ENCODE results near the gene NDUFS8.

Gene NDUFS8

DNA sequence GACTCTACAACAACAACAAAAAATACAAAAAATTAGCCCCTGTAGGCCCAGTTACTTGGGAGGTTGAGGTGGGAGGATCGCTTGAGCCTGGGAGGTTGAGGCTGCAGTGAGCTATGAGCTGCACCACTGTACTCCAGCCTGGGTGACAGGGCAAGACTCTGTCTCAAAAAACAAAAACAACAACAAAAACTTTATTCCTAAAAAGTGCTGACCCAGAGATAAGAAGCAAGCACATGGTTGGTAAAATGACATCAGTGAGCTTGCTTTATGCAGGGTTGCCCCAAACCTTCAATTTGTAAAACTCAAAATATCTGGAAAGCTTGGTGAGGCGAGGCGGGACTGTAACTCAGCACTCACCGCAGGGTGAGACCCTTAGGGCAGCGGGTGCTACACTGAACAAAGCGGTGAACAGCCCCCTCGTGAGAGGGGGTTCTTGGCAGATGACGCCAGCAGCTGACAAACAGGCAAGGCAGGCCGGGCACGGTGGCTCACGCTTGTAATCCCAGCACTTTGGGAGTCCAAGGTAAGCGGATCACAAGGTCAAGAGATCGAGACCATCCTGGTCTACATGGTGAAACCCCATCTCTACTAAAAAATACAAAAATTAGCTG lies 4.9 kb downstream of the NDUFS8 start:
- in situ Hi-C loops (cut with HindIII; ENCODE audit: low sequenced_read_pairs), result no loop called here

DNA sequence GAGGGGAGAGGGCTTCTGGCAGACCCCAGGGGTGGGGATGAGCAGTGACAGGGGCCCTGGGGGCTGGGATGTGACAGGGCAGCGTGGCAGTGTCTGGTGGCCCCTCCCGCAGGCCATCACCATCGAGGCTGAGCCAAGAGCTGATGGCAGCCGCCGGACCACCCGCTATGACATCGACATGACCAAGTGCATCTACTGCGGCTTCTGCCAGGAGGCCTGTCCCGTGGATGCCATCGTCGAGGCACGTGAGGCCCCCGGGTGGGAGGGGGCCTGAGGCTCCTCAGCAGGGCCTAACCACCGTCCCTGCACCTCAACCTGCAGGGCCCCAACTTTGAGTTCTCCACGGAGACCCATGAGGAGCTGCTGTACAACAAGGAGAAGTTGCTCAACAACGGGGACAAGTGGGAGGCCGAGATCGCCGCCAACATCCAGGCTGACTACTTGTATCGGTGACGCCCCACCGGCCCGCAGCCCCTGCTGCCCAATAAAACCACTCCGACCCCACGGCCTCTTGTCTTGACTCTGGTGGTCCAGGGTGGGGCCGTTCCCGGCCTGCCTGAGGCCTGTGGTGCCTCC lies 5.7 kb downstream of the NDUFS8 start:
- in situ Hi-C loops (cut with HindIII; ENCODE audit: low sequenced_read_pairs), result no loop called here

DNA sequence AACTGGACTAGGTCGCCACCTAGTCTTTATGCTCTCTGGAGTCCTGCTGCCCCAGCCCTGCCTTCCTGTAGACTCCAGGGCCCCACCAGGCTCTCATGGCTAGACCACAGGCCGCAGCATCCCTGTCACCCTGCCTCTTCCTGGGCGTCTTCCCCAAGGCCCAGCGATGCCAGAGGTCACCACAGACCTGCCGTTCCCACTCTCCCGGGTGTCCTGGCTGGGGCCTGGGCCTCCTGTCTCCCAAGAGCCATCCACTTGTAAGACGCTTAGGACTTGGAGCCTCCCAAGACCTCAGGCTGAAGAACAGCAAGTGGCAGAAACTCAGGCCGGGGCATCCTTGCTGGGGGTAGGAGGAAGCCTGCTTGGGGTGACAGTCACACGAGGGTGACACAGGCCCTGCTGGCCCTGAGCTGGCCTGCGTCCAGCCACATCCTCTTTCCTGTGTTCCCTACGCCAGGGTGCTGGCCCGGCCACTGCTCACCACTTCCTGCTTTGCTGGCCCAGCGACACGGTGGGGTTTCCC lies 6.3 kb downstream of the NDUFS8 start:
- in situ Hi-C loops (cut with HindIII; ENCODE audit: low sequenced_read_pairs), result no loop called here

DNA sequence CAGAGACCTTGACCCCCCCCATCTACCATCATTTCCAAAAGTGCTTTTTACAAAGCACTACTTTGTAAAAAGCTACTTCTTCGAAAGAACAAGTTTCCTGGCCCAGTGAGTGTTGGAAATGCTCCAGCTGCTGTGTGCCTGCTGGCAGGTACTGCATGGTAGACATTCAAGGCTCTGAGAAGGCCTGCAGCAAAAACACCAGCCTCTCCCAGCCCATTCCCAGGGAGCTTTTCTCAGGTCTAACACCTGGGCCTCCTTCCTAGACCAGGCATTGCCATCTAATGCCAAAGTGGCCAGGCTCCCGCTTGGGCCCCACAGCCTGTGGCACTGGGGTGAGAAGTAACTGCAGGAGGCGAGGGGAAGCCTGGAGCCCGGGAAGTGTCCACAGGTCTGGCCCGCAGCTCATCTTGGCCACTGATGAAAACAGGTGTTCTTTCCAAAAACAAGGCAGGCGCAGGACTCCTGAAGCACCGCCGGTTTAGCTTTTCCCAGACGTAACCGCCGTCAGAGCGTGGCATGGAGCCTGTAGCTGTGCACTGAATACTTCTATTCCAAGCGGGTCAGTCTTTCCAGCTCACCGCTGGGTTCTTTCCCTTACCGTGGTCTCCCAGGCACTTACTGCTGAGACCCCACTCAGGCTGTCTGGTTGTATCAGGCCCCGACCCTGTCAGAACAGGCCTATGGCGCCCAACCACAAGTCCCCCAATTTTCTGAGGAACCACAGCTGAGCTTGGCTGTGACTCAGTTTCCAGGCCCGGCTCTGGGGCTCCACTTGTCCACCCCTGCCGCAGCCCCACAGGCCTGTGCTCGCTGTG lies 7.1 kb downstream of the NDUFS8 start:
- in situ Hi-C loops (cut with HindIII; ENCODE audit: low sequenced_read_pairs), result no loop called here

DNA sequence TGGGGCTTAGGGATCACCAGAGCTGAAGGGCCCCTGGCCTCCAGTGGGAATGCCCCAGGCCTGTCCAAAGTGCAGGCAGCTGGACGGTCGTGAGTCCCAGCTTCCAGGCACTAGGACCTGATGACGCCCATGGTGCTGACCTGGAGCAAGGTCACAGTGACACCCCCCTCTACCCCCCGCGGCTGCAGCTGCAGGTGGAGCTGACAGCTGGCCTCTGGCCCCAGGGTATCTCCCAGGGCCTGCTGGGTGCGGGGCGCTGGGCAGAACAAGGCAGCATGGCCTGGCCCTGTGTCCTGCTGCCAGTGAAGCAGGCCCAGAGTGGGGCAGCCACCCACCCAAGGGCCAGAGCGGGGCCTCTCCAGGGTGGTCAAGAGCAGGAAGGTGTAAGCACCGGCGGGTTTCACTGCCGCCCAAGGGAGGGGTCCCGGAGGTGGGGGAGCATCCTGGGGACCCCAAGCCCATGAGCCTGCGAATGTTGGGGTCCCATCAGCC lies 7.8 kb downstream of the NDUFS8 start:
- in situ Hi-C loops (cut with HindIII; ENCODE audit: low sequenced_read_pairs), result no loop called here

DNA sequence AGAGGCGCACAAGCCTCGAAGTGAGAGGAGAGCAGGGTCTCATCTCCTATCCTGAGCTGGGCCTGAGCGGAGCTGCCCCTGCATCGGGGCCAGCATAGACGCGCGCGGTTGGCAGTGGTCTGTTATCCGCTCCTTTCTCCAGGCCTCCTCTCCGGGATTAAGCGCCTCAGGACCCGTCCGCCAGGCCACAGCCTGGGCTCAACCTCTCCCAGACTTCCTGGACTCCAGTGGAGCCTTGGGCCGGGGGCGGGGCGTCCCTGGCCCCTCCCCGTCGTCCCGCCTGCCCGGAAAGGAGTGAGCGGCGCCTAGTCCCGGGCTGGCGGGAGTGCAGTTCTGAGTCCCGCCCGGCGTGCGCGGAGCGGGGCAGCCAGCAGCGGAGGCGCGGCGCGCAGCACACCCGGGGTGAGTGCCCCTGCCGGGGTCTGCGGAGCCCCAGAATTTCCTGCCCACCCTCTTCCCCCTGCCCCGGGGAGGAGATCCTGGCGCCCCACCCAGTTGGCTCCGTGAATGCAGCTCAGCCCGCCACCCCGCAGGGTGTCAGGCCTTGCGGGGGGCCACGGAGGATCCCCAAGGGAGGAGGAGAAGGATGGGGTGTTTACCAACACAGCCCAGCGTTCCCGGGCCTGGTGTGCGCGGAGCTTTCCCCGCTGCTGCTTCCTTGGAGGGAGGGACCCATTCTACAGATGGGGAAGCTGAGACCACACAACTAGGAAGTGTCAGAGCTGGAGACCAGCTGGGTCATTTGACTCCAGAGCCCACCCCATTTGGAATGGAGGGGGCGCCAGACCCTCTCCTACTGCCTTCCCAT lies 8.4 kb downstream of the NDUFS8 start, which contains the start of gene TCIRG1:
Gene TCIRG1, plus strand, starts transcription at position 308 of the 808 bp plus-strand sequence. CDS start 2,247 bp downstream, outside the sequence.
- in situ Hi-C loops (cut with HindIII; ENCODE audit: low sequenced_read_pairs), result no loop called here

DNA sequence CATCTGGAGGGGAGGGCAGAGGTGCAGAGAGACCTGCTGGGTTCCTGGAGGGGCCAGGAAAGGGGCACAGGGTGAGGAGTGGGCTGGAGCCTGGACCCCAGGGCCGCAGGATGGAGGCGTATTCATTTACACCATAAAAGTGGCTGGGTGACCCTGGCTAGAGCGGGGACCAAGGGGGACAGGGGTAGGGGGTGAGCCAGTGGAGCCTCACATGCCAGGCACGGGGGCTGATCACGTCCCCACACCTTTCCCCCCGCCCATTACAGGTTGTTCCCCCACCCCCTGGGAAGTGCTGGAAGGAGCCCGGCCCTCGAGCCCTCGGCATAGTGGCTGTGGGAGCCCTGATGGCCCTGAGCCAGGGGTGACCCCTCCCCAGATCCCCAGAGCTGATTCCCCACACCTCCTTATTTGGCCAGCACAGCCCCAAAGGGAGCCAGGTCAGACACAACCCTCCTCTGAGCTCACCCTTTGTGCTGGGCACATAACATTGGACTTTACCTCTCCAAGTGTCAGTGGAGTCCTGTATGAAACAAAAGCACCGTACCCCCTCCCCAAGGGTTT lies 9.1 kb downstream of the NDUFS8 start:
- in situ Hi-C loops (cut with HindIII; ENCODE audit: low sequenced_read_pairs), result no loop called here

DNA sequence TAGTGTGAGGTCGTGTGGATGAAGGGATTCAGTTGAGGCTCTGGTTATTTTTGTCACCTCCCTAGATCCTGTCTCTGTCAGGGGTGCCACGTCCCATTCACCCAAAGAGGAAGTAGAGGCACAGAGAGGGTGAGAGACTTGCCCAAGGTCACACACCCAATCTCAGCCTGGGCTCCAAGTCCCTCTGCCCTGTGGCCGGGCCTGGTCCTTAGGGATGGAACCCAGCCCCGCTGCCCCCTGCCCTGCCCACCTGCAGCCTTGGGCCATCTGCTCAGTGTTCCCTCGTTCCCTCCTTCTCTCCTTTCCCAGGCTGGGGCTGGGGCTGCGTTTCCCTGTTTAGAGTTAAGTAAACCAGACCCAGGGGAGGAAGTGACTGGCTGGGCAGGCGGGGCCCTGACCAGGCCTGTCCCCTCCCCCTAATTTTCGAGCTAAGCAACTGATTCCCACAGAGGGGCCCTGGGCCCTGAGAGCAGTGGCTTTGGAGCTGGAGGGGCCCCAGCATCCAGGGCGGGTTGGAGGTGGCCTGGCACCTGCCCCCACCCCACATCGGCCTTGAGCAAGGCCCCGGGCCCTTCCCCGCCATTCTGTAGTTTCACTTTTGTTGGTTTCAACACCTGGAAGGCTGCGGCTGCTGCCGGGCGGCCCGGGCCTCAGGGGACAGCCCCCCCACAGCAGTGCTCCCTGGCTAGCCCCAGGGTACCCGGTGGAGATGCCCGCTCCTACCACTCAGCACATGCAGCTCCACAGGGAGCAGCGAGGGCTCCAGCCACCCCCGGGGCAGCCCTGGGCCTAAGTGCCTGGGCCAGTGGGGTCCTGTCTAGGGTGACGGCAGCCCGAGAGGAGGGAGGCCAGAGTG lies 9.8 kb downstream of the NDUFS8 start:
- in situ Hi-C loops (cut with HindIII; ENCODE audit: low sequenced_read_pairs), result no loop called here

DNA sequence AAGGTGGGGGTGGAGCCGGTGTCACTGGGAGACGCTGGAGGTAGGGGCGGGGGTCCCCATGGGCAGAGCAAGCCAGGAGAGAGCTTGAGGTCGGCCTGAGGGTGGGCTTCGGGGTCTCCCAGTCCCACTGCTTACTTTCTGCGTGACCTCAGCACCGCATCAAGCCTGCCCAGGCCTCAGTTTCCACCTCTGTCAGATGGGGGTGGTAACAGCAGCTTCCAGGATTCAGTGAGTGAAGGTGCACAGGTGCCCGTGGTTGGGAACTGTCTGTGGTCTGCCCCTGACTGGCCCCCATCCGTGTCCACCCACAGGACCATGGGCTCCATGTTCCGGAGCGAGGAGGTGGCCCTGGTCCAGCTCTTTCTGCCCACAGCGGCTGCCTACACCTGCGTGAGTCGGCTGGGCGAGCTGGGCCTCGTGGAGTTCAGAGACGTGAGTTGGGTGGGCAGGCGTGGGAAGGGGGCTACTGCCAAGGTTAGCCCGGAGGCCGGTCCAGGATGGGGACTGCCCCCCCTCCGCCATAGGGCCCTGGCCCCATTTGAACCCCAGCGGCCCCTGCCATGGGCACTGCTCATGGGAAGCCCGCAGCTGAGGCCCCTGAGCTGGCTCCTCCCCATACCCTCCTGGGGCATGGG lies 10.6 kb downstream of the NDUFS8 start:
- in situ Hi-C loops (cut with HindIII; ENCODE audit: low sequenced_read_pairs), result no loop called here

DNA sequence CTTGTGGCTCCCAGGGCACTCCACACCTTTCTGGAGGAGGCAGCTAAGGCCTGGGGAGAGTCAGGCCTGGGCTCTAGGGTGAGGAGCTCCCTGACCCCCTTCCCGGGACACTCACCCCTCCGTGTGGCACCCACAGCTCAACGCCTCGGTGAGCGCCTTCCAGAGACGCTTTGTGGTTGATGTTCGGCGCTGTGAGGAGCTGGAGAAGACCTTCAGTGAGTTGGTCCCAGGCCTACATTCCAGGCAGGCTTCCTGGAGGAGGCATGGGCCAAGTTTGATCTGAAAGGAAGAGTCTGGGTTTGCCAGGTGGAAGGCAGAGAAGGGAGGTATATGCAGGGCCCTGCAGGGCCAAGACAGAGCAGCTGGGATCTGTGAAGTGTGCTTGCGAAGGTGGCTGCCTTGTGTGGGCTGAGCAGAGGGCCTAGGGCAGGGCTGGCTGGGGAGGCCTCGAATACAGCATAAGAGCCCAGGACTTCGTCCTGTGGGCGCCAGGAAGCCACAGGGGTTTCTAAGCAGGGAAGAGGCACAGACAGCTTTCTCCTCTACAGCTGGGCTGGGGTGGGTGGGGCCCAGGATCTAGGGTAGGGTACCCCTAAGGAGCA lies 11.2 kb downstream of the NDUFS8 start:
- in situ Hi-C loops (cut with HindIII; ENCODE audit: low sequenced_read_pairs), result no loop called here

DNA sequence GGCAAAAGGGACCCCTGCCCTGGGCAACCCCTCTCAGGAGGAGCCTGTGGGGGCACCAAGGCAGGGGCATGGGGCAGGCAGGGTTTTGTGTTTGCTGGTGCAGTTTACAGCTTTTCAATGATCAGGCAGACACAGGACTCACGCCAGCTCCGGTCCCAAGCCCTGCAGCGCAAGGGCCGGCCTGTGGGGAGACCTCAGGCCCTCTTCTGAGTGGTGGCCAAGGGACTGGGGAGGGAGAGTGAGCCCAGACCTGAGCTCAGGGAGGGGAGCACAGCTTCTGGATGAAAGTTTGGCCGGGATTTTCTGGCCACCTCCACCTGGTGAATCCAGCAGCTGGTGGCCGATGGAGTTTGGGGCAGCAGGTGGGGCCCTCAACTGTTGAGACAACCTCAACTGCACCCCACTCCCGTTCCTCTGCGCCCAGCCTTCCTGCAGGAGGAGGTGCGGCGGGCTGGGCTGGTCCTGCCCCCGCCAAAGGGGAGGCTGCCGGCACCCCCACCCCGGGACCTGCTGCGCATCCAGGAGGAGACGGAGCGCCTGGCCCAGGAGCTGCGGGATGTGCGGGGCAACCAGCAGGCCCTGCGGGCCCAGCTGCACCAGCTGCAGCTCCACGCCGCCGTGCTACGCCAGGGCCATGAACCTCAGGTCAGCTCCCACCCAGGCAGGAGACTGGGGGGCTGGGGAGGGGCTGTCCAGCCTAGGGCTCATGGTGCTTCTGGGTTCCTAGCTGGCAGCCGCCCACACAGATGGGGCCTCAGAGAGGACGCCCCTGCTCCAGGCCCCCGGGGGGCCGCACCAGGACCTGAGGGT lies 11.9 kb downstream of the NDUFS8 start:
- in situ Hi-C loops (cut with HindIII; ENCODE audit: low sequenced_read_pairs), result no loop called here

DNA sequence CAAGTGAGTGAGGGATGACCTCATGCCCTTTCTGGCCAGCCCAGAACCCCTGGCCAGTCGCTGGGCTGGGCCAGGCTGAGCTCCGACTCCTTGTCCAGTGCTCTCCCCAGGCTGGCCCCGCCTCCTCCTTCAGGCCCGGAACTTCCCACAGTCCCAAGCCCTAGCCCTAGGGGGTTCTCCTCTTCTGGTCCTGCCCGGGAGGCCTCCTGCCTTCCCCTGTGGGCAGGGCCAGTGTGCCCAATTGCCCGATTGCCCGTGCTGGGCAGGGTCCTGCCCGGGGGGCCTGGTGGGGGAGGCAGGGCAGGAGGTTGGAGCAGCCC lies 12.5 kb downstream of the NDUFS8 start:
- in situ Hi-C loops (cut with HindIII; ENCODE audit: low sequenced_read_pairs), result no loop called here

DNA sequence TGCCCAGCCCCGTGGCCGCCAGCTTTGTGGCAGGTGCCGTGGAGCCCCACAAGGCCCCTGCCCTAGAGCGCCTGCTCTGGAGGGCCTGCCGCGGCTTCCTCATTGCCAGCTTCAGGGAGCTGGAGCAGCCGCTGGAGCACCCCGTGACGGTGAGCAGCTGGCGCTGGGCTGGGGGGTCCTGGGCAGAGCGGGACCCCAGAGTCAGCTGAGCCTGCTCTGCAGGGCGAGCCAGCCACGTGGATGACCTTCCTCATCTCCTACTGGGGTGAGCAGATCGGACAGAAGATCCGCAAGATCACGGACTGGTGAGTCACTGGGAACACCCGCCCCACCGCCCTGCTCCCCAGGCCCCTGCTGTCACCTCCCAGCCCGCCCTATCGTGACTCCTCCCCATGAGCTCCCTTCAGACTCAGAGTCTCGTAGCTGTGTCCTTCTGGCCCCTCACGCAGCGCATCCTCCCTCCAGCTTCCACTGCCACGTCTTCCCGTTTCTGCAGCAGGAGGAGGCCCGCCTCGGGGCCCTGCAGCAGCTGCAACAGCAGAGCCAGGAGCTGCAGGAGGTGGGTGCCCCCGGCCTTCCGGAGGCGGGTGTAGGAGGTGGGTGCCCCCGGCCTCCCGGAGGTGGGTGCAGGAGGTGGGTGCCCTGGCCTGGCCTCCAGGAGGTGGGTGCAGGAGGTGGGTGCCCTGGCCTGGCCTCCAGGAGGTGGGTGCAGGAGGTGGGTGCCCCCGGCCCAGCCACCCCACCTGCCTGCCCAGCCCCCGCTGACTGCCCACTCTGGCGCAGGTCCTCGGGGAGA lies 13.1 kb downstream of the NDUFS8 start:
- in situ Hi-C loops (cut with HindIII; ENCODE audit: low sequenced_read_pairs), result no loop called here

DNA sequence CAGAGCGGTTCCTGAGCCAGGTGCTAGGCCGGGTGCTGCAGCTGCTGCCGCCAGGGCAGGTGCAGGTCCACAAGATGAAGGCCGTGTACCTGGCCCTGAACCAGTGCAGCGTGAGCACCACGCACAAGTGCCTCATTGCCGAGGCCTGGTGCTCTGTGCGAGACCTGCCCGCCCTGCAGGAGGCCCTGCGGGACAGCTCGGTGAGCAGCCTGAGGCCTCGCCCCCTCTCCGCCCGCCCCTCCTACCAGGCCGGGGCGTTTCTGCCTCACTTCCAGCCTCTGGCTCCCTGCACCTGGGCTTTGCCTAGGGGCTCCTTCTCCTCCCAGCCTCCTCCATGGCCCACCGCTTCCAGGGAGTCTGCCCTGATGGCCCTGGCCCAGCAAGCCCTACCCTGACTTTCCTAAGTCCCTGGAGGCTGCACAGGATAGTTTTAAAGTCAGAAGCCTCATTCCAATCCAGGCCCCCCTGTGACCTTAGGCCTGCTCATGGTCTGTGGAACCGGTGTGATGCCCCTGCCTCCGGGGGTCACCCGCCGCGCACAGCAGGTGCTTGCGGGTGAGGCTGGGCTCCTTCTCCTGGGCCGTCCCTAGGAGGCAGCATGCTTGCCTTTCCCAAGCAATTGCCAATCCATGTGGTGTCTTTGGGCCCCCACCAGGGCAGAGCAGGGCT lies 13.8 kb downstream of the NDUFS8 start:
- in situ Hi-C loops (cut with HindIII; ENCODE audit: low sequenced_read_pairs), result no loop called here

DNA sequence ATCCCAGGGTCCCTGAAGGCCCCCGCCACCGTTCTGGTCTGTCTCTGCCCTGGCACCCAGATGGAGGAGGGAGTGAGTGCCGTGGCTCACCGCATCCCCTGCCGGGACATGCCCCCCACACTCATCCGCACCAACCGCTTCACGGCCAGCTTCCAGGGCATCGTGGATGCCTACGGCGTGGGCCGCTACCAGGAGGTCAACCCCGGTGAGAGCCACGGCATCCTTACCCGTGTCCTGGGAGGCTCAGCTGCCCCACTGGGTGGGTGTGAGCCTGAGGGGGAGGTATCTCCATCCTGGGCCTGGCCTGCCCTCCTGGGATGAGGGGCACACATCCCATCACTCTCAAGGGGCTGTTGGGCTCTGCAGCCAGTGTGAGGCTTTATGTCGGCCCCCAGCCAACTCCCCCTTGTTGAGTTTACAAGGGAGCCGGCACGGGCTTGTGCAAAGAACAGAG lies 14.4 kb downstream of the NDUFS8 start:
- in situ Hi-C loops (cut with HindIII; ENCODE audit: low sequenced_read_pairs), result no loop called here

DNA sequence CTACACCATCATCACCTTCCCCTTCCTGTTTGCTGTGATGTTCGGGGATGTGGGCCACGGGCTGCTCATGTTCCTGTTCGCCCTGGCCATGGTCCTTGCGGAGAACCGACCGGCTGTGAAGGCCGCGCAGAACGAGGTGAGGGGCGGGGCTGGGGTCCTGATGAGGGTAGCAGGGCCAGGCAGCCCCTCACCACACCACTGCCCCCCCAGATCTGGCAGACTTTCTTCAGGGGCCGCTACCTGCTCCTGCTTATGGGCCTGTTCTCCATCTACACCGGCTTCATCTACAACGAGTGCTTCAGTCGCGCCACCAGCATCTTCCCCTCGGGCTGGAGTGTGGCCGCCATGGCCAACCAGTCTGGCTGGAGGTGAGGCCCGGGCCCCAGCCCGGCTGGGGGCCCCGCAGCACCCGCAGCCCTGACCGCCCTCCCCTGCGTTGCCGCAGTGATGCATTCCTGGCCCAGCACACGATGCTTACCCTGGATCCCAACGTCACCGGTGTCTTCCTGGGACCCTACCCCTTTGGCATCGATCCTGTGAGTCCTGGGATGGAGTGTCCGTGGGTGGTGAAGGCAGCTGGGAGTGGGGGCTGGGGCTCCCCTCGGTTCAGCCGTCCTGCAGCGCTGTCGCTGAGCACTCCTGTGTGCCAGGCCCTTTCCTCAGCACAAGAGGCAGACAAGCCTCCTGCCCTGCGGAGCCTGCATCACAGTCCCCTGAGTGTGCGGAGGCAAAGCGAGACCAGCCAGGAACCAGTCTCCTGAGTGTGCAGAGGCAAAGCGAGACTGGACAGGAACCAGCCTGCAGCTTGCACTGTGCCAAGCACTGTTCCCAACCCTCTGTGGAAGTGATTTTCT lies 17.2 kb downstream of the NDUFS8 start:
- in situ Hi-C loops (cut with HindIII; ENCODE audit: low sequenced_read_pairs), result no loop called here
